ENCODE results near the gene CASP3.

- TF ChIP-seq CTCF (conservative IDR thresholded peaks at IDR 0.05 in 1 of 2, IDR thresholded peaks at IDR 0.05 in 1 of 2; ENCODE audit: low read depth in 1 of 2, low read length in 2 of 2) (no peak), EZH2 (IDR thresholded peaks at IDR 0.05; ENCODE audit: low read length, missing control alignments) (no peak)
These were observed 4.5 kb downstream of the CASP3 start for GRCh38 chr4:184644553-184645307.
